NCI-H748 treated with DMSO at 0.1 percent for 48 hours (cell line): Measurements from ENCODE around the gene IZUMO4.

Experiments used
- DNase-seq: peaks from one replicate; lab custom pipeline; 2025; lab: John Stamatoyannopoulos, UW

IZUMO4 gene

DNA sequence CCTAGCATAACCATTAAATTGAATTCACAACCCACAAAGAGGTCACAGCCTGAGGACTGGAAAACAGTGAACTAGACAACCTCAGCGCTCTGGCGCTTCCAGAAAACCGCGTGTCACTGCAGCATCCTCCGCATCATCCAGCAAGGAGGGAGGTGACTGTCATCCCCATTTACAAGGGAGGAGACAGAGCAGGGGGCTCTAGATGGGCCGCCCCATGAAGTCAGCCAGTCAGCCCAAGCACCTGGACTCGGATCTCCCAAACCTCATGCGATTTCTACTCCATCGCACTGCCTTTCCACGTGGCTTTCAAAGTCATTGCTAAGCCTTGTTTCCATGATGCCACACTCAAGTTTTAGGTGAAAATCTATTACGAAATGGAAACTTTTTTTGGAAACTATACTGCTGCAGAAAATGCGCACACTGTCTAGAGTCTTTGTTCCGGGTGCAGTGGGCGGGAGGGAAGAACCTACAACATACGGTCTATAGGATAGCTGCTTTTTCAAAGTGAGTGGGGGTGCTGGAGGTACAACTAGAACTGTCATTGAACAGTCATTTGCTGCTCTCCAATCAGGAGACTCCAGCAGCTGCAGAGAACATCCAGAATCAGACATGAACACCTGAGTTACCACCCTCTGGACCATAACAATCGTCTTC is 51.9 kb downstream of the IZUMO4 start:
- no peak for DNase-seq
